GM19468 (cell line): Measurements from ENCODE around the gene TCERG1L.
"Not testable (repeated sequence)": the region's sequence is repeated elsewhere in the genome, so short reads cannot be mapped to it uniquely, and the experiment has no call there.

Experiments used
- ATAC-seq: cut with Tn5 transposase; IDR thresholded peaks from one replicate; pipeline ENCODE4 v1.9.1; 2021; ENCODE audit warnings: mild to moderate bottlenecking, moderate library complexity, moderate number of reproducible peaks; ENCODE audit not compliant: unreplicated experiment; ENCODE audit errors: extremely low read depth

TCERG1L gene

DNA sequence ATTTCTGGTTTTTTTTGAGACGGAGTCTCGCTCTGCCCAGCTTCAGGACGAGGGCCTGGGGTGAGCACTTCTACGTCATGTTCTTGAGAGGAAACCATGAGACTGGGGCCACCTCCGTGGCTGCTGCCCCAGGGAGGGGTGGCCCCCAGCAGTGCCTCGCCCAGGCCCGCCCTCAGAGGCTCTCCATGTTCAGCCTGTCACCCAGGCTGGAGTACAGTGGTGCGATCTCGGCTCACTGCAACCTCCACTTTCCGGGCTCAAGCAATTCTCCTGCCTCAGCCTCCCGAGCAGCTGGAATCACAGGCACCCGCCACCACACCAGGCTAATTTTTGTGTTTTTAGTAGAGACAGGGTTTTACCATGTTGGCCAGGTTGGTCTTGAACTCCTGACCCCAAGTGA is 175.2 kb downstream of the TCERG1L start:
- ATAC-seq, result not testable (repeated sequence)

DNA sequence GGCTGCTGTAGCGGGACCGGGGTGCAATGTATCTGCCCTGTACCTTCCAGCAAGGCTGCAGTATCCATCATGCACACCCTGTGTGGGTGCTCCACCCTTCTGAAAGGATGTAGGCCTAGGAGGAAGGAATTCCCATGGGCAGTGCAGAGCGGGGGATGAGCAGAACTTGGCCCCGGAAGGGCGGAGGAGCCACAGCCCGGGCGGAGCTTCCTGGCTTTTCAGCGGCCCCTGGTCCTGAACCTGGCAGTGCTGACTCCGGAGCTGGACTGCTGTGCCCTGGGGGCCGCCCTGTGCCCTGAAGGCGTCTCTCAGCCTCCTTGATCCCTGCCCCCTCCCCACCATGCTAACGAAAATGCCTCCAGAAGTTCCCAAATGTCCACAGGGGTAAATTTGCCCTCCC is 175.8 kb downstream of the TCERG1L start:
- ATAC-seq, result no peak

DNA sequence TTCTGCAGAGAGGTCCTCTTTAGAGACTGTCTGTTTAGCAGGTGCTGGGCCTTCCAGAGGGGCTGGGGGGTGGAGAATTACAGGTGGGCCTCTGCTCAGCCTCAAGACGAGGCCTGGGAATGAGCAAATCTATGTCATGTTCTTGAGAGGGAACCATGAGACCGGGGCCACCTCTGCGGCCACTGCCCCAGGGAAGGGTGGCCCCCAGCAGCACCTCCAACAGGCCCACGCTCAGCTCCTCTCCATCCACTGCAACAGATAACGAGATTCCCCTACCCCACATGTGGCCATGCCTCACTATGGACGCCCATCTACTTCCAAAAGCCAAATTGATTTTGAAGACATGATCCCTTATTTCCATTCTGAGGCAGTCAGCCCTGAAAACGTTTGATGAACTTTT is 176.9 kb downstream of the TCERG1L start:
- no peak for ATAC-seq

DNA sequence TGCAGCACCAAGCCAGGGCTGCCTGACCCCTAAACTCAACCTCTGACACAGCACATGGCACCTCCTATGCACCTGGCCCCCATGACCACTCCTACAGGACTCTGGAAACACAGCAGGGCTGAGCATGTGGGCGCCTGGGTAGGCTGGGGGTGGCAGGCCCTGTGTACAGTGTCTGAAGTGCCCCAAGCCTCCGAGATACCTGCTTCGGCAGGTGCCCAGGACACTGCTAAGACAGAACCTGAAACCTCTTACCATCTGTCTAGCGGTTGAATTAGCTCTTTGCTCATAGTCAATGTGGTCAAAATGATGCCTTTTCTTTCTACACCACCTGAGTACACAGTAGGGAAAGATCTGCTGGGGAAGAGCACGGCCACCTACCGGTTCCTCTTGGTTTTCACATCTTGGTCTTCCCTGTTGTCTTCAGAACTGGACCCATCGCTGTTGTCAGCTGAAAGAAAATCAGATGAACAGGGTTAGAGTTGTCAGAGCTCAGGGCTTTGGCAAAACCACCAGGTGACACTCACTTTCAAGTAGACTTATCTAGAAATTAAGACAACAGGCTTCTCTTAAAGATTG is 177.4 kb downstream of the TCERG1L start:
- ATAC-seq, result no peak

DNA sequence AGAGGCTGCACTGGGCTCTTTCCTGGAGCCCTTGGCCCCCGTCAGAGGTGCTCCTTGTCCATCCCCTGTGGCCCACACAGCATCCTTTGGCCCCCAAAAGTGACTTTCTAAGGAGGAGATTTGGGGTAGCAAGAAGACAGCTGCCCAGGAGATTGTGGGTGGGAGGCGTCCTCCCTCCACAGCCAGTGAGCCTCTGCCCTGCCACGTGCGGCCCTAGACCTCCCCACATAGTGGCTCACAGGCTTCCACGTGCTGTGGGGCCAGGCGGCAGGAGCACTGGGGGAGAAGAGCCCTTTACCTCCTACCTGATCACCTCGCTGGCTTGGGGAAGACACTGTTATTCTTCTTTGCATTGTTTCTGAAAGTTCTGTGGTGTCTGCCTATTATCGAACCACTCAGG is 178.8 kb downstream of the TCERG1L start:
- ATAC-seq, result no peak

DNA sequence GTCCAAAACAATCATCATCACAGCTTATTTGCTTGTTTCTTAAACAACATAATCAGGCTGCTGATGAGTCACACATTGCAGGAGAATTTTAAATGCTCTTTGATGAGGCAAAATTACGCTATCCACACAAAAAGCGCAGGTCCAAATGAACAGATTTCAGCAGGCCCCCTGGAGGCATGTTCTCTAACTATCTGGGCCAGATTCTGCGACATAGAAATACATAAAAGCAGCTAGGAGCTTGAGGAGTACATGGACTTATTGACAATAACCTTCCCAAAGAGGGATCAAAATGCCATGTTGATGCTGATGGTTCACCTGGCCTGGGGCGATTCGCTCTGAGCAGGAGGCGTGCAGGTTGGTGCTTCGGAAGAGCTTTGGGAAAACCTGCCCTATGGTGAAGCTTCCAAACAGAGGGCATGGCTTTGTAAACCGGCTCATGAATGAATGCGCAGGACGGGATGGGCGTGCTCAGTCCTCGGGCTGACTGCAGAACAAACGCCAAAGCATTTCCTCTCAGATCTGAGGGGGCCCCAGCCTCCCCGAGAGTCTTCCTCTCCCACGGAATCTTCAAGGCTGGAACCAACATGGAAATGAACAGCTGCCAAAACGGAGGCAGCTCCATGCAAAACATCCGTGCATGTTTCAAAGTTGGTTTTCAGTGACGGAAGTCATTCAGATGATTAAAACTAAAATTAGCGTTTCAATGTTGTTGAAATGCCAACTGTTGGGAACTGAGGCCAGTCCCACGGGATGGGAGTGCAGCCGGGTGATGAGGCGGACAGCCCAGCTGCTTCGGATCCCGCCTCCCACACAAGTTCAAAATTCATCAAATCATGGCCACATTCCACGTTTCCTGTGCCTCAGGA is 179.6 kb downstream of the TCERG1L start:
- no peak for ATAC-seq

DNA sequence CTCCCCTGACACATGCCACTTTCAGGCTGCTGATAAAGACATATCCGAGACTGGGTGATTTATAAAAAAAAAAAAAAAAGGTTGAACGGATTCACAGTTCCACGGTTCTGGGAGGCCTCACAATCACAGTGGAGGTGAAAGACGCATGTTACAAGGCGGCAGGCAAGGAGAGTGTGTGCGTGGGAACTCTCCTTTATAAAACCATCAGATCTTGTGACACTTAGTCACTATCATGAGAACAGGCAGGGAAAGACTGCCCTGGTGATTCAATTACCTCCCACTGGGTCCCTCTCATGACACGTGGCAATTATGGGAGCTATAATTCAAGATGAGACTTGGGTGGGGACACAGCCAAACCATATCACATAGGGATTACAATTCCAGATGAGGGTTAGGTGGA is 181.5 kb downstream of the TCERG1L start:
- no peak for ATAC-seq

DNA sequence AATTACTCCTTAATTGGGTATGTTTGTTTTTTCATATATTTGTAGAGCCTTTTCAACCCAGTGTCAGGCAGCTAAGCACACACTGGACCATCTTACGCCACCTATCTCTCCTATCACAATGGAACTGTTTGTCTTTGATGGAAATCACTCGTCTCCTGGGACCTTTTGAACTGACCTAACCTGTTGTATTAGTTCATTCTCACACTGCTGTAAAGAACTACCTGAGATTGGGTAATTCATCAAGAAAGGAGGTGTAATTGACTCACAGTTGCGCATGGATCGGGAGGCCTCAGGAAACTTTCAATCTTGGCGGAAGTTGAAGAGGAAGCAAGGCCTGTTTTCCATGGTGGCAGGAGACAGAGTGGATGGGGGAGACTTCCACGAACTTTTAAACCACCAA is 182.0 kb downstream of the TCERG1L start:
- no peak for ATAC-seq

DNA sequence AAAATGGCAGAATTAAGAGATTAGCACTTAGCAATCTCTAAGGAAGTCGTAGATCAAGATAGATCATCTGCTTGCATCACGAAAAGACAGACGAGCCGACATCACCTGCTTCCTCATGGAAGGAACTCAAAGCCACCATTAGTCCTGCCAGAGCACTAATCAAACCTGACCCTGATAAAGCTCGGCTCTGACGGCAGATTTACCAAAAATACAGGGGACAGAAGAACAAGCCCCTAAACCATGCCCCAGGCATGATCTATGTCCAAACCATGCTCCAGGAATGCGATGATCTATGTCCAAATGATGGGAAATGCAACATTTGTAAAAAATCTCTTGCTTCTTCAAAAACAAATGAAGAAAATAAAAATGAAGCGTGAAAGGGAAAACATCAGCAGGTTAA is 182.8 kb downstream of the TCERG1L start:
- ATAC-seq, result no peak

DNA sequence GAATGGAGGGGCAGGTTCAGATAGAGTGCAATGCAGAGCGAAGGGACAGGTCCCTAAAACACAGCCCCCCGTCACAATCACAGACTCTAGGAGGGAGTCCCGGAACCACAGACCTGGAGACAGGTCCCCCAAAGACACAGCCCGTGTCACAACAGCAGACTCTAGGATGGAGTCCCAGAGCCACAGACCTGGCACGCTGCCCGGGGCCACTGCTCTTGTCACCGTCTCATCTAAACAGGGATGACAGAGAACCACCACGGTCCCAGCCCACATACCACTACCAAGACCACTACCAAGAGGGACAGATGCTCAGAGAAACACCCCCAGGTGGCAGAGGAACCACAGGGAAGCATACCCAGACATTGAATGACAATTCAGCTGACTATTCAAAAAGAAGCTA is 183.9 kb downstream of the TCERG1L start:
- ATAC-seq, result no peak

DNA sequence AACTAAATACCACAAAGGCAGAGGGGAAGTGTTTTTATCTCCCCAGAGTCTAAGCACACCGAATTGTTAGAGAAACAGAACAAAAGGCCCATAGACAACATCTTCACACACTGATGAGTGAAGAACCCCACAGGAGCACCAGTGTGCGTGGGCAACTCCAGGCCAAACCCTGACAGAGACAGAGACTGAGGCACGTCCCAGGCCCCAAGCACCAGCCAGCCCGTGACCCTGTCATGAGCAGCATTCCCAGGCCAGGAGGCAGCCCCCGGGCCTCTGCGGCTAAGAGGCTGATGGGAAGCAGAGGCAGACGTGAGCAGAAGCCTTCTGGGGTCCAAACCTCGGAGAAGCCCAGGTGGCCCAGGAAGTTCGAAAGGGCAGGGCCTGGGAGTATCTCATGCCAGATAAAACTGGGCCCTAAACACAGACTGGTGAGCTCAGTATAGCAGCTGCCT is 184.4 kb downstream of the TCERG1L start:
- ATAC-seq, result no peak

DNA sequence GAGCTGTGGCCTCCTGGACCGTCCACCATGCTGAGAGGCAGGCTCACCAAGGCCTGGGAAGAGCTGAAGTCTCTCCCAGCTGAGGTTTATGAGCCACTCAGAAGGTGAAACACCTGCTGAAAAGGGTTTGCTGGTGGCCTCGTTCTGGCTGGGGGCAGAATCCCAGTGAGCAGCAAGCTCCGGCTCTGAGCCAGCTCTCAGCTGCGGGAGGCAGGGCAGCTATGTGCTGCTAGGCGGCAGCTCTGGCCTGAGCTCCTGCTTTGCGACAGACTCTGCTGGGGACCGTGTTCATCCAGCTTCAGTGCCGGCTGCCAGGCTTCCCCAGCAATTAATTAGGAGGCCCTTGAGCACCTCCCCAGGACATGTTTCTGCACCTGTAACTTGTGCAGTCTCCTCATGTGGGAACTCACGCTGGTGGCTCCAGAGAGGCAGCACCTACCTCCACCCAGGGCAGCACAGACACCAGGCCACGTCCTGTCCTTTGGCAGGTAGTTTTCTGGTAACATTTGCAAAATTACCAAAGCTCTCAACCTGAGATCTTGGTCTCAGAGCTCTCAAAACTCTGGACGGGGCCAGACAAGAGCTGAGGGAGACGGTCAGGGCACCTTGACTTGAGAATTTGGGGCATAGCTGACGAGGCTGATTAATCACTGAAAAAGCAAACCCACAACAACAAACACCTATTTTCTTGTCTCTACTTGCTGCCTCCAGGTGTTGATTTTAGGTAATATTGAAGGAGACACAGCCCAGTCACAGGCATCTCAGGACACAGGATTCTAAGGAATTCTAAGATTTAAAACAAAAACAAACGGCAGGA is 185.0 kb downstream of the TCERG1L start:
- no peak for ATAC-seq

DNA sequence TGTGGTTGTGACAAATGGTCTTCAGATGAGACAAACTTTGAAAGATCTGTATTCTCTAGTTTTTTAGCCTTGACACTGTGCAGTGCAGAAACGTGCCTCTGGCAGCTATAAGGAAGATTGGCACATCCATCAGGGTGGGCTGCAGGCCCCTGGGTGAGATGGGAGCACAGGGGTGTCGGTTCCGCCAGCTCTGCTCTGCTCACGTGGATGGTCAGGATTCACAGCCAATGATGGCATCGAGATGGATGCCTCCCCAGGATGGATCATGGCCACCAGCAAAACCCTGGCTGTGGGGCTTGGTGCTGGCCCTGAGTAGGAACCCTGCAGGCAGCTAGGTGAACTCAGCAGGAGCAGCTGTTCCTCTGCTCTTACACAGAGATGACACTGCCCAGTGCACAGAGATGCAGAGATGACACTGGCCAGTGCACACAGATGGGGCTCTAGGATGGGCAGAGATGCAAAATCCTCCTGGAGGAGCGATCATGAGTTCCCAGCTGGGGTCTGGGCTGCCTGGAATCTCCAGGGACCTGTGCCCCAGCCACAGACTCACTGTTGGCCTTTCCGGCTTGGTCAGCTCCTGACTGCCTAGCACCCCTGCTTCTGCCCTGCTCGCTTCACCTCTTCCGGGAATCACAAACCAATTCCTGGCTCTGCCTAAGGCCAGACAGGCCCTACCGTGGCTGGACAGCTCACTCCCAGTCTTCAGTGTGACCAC is 185.9 kb downstream of the TCERG1L start:
- no peak for ATAC-seq

DNA sequence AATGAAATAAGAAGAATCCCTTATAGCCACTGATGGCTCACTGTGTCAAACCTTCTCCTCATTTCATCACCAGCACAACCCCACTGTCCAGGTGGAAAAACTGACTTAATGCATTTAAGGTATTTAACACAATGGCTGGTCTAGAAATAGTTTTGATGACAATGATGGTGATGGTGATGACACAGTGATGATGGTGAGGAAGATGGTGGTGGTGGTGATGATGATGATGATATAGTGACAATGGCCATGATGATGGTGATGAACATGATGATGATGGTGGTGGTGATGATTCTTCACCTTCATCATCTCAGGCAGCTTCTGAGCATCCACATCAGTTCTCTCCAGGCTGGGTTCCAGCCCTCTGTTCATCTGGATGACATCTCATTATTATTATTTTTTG is 186.6 kb downstream of the TCERG1L start:
- ATAC-seq, result no peak

DNA sequence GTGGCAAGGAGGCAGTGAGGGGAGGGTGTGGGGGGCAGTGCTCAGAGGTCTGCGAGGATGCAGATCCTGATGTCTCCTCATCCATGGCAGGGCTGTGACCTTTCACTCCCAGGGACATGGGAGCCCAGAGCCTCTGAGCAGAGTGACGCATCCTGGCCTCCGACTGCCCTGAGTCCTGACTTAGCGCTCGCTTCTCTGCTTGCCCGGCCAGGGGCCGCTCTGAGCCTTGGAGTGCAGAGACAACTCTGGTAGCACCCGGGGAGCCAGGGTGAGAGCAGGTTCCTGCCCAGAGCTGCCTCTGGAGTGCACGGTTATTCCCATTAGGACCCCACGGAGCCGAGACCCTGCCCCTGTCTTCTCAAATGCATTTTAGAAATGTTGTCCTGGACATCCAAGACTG is 188.0 kb downstream of the TCERG1L start:
- no peak for ATAC-seq

DNA sequence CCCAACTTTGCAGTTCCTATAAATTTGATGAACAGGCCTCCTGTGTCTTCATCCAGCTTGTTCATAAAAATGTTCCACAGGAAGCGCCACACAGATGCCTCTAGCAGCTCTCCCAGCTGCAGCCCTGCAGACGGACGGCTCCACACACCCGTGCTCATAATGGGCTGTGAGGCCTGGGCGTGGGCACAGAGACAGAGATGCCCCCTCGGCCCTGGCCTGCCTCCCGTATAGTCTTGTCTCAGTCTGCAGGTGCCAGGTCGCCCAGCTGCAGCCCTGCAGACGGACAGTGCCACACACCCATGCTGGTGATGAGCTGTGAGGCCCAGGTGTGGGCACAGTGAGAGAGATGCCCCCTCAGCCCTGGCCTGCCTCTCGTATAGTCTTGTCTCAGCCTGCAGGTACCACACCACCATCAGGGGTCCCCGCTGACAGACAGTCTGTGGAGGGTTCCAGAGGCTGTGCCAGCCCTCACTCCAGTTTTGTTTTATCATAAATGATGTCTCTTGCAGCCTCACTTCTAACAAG is 189.9 kb downstream of the TCERG1L start:
- ATAC-seq, result no peak

DNA sequence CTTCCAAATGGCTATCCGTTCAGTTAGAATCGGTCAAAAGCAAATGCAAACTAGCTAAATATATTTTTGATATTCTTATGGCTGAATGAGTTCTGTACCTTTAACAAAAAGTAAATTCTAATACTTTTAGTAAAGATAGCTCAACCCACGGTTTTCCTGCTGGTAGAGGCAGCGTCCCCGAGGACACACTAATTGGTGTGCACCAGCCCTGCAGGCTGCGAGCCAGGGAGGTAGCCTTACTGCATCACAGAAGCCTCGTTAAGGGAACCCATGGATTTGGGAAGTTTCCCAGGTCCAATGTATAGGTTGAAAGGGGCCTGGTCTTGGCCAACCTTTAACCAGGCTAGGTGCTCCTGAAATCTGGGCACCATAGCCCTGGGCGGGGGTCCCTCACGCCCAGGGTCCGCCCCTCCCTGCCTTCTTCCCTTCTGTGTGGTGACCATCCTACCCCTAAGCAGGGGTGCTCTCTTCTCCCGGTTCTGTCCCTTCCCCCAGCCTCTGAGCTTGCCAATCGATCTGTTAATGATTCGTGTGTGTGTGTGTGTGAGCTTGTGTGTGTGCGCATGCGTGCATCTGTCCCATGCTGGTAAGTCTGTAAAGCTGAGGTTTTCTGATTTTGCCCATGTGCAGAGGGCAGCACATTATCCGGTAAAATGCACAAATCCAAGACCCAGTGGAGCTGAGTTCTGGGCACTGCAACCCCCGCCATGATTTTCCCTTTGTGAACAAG is 191.7 kb downstream of the TCERG1L start:
- no peak for ATAC-seq

DNA sequence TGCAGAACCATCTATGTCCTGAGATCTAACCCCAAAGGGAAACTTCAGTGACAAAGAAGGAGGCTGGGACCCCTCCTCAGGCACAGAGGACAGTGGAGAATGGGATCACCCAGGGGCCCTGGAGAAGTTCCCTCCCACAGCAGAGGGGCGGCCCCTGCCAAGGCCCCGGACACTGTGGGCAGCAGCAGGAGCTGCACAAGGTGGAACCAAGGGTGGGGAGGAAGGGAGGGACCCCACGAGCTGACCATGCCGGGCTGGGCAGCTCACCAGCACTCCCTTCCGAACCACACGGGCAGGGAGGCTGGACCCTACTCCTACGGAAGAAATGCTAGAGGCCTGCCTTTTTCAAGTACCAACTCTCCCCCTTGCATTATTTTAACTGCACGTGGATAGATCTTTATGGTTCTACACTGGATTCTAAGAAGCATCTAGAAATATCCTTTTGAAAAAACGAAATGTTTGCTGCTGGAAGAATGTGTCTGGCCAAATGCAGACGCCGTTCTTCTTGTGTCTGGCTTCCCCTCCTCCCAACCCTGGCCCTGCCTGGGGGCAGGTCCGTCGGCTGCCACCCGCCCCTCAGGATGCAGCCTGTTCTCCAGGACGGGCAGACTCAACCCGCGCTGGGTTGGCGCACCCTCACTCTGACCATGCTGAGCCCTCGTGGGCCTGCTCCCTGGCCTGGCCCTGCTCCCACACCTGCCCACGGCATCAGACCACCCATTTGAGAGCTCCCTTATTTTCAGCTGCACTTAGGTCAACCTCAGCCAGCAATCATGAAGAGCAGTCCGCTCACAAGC is 193.9 kb downstream of the TCERG1L start:
- no peak for ATAC-seq

DNA sequence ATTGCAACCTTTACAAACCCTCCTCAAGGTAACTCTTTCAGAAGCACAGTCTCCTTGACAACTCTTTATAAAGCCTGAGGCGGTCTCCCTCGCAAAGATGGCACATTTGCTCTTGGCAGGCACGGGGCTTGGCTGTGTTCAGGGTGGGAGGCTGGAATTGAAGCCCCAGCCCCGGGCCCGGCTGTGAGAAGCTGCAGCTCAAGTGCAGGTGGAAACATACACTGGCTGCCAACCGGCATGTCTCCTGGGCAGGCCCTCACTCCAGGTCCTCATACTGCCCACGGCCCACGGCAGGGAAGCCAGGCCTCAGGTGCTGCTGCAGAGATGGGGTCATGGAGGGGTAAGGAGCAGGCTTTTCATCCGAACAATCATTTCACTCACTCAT is 194.5 kb downstream of the TCERG1L start:
- no peak for ATAC-seq
